K562 (cell line): ENCODE results near the gene POLR2L. TPM values are rescaled to one million over a fixed set of nuclear protein-coding genes. Genes with fewer than 3 reads are reported as not detected.
A peak's percentile ranks its signal among the peaks of the same experiment; 100 is the strongest.

Source experiments
- ATAC-seq: fragments of 200-7000 bp; cut with Tn5 transposase; 3 replicates; pipeline ENCODE4 v1.9.1; 2020; ENCODE audit warnings: moderate library complexity
- BruUV-seq: library from RNA; stranded (reverse); fragments of 400-500 nt; replicated peaks from 2 replicates; lab custom pipeline; 2021; lab: Mats Ljungman, UMichigan
- CTCF ChIA-PET: fragments of 300-600 bp; formaldehyde crosslinking; extraction: SDS; loops from one replicate; lab custom pipeline; 2021; ENCODE audit warnings: low intra/inter-chr PET ratio; lab: Yijun Ruan, JAX
- POLR2A ChIA-PET: fragments of 300-600, 350-650 bp; sonication (Branson Sonifier 250); formaldehyde crosslinking; extraction: SDS; loops from one replicate; lab custom pipeline; 2021; ENCODE audit warnings: antibody characterized with exemption, inconsistent platforms; lab: Yijun Ruan, JAX
- DNase-seq, 4 experiments: peaks; one replicate each; pipeline versions ENCODE4 v3.0.0 to v3.0.0-alpha.2; 2011 to 2018; ENCODE audit warnings: low spot score in 3 of 4, mixed read lengths in 3 of 4; ENCODE audit errors: extremely low read depth in 1 of 4
- FAIRE-seq: peaks from 2 replicates; lab custom pipeline; 2011; peaks lifted over from hg19 to GRCh38; lab: Jason Lieb, UNC
- H2AFZ ChIP-seq: 2 replicates; pipeline ENCODE4 v1.6.0; 2011; ENCODE audit warnings: low read depth, low read length, control low read depth, inconsistent platforms
- H3K27ac ChIP-seq: fragments of 200-600 bp; 3 replicates; pipeline ENCODE4 v1.8.0; 2011; ENCODE audit warnings: low read depth, mild to moderate bottlenecking, control low read depth, inconsistent platforms, low read length, moderate library complexity, mixed read lengths; ENCODE audit errors: extremely low read depth
- H3K27me3 ChIP-seq, 2 experiments: fragments of 300-600 bp in 1 of 2; 2 replicates in 1 of 2; 3 replicates in 1 of 2; pipeline versions ENCODE4 v1.6.0 to v1.8.0; 2011; ENCODE audit warnings: inconsistent platforms in 2 of 2, low read length in 2 of 2, mild to moderate bottlenecking in 1 of 2, mixed read lengths in 1 of 2, moderate library complexity in 1 of 2; ENCODE audit not compliant: control insufficient read depth in 2 of 2, insufficient read depth in 2 of 2
- H3K36me3 ChIP-seq: fragments of 300-600 bp; 3 replicates; pipeline ENCODE4 v1.8.0; 2011; ENCODE audit warnings: mild to moderate bottlenecking, low read length, inconsistent platforms; ENCODE audit not compliant: control insufficient read depth, insufficient read depth
- H3K4me1 ChIP-seq, 2 experiments: fragments of 200-600 bp in 1 of 2; replicated peaks in 1 of 2; 2 replicates in 1 of 2; 3 replicates in 1 of 2; pipeline versions ENCODE4 v1.5.1 to v1.8.0; 2011; ENCODE audit warnings: inconsistent platforms in 2 of 2, low read length in 2 of 2, mild to moderate bottlenecking in 1 of 2, mixed read lengths in 1 of 2, moderate library complexity in 1 of 2; ENCODE audit not compliant: control insufficient read depth in 2 of 2, insufficient read depth in 2 of 2
- H3K4me2 ChIP-seq: 2 replicates; pipeline ENCODE4 v1.6.1; 2011; ENCODE audit warnings: low read length, control low read depth, inconsistent platforms, mixed read lengths; ENCODE audit not compliant: insufficient read depth
- H3K4me3 ChIP-seq: fragments of 200-600 bp; sonication (generic), shearing (Covaris generic); 2 replicates; pipeline ENCODE4 v1.5.1; 2016; ENCODE audit warnings: control low read depth, inconsistent platforms
- H3K79me2 ChIP-seq: fragments of 200-600 bp; 3 replicates; pipeline ENCODE4 v1.8.0; 2011; ENCODE audit warnings: low read length, inconsistent platforms; ENCODE audit not compliant: control insufficient read depth, insufficient read depth
- H3K9ac ChIP-seq, 2 experiments: 2 replicates each; pipeline versions ENCODE4 v1.6.0 to v1.6.1; 2011; ENCODE audit warnings: low read depth in 2 of 2, low read length in 2 of 2, control low read depth in 1 of 2, inconsistent platforms in 1 of 2, mild to moderate bottlenecking in 1 of 2, mixed read lengths in 1 of 2; ENCODE audit not compliant: insufficient read depth in 1 of 2
- H3K9me1 ChIP-seq: one replicate; pipeline ENCODE4 v1.6.0; 2011; ENCODE audit warnings: inconsistent platforms, mild to moderate bottlenecking, low read length, moderate library complexity; ENCODE audit not compliant: control insufficient read depth, insufficient read depth
- H3K9me3 ChIP-seq: replicated peaks from 2 replicates; pipeline ENCODE4 v1.5.1; 2011; ENCODE audit warnings: low read depth, low read length, inconsistent platforms; ENCODE audit not compliant: control insufficient read depth, insufficient read depth
- H4K20me1 ChIP-seq: replicated peaks from 2 replicates; pipeline ENCODE4 v1.6.1; 2011; ENCODE audit warnings: low read length, inconsistent platforms, mixed read lengths; ENCODE audit not compliant: control insufficient read depth, insufficient read depth
- CHD1 ChIP-seq: fragments of 200-600 bp; sonication (generic); IDR thresholded peaks from one replicate; pipeline ENCODE4 v1.6.1; 2012; ENCODE audit warnings: mild to moderate bottlenecking, moderate library complexity, low read length, inconsistent platforms
- CREB5 ChIP-seq: fragments of 250-450 bp; sonication (Bioruptor Pico); IDR thresholded peaks from 2 replicates; pipeline ENCODE4 v1.5.0; 2020; ENCODE audit warnings: mild to moderate bottlenecking
- HNRNPL ChIP-seq: fragments of 200-400 bp; formaldehyde crosslinking; IDR thresholded peaks from 2 replicates; pipeline ENCODE4 v1.6.1; 2017; ENCODE audit warnings: low read depth, mild to moderate bottlenecking, low read length
- KDM4B ChIP-seq, 2 experiments: fragments of 450-650 bp in 1 of 2; sonication (generic) in 1 of 2; IDR thresholded peaks; 2 replicates each; pipeline ENCODE4 v1.6.1; 2016 to 2017; ENCODE audit warnings: borderline replicate concordance in 2 of 2, antibody characterized with exemption in 1 of 2, low read depth in 1 of 2, mild to moderate bottlenecking in 1 of 2
- KLF10 ChIP-seq: fragments of 250-450 bp; sonication (Bioruptor Pico); IDR thresholded peaks from 2 replicates; pipeline ENCODE4 v1.6.1; 2021; ENCODE audit warnings: matching md5 sums
- KLF6 ChIP-seq: fragments of 250-450 bp; sonication (Bioruptor Pico); IDR thresholded peaks from 2 replicates; pipeline ENCODE4 v1.4.0; 2020; ENCODE audit warnings: mild to moderate bottlenecking, moderate library complexity, borderline replicate concordance
- MBD2 ChIP-seq: sonication (generic); IDR thresholded peaks from 2 replicates; pipeline ENCODE4 v1.6.1; 2016; ENCODE audit warnings: low read depth, borderline replicate concordance
- MCM7 ChIP-seq, 2 experiments: fragments of 450-650 bp; IDR thresholded peaks; 2 replicates each; pipeline ENCODE4 v1.6.1; 2016 to 2018
- POLR2G ChIP-seq: fragments of 200-400 bp; formaldehyde crosslinking; IDR thresholded peaks from 2 replicates; pipeline ENCODE4 v1.6.1; 2017; ENCODE audit warnings: low read depth, mild to moderate bottlenecking, antibody characterized with exemption, low read length, moderate library complexity
- RBFOX2 ChIP-seq: fragments of 200-400 bp; formaldehyde crosslinking; IDR thresholded peaks from 2 replicates; pipeline ENCODE4 v1.6.1; 2017; ENCODE audit warnings: low read depth, mild to moderate bottlenecking, low read length, moderate library complexity
- SRSF3 ChIP-seq: fragments of 200-400 bp; formaldehyde crosslinking; IDR thresholded peaks from 2 replicates; pipeline ENCODE4 v1.6.1; 2016; ENCODE audit warnings: mild to moderate bottlenecking, low read length, moderate library complexity; ENCODE audit not compliant: insufficient read depth
- TEAD4 ChIP-seq, 2 experiments: sonication (generic) in 1 of 2; formaldehyde crosslinking in 1 of 2; IDR thresholded peaks; 2 replicates each; pipeline versions ENCODE4 v1.6.1 to v1.8.0; 2012 to 2022; ENCODE audit warnings: borderline replicate concordance in 1 of 2, inconsistent platforms in 1 of 2, low read length in 1 of 2, mild to moderate bottlenecking in 1 of 2, missing genetic modification reagents in 1 of 2
- ZBTB1 ChIP-seq: sonication (generic); formaldehyde crosslinking; IDR thresholded peaks from 2 replicates; pipeline ENCODE4 v1.8.1; 2023; ENCODE audit warnings: missing genetic modification reagents, low read depth, mild to moderate bottlenecking, borderline replicate concordance
- ZNF165 ChIP-seq: fragments of 250-450 bp; sonication (Bioruptor Pico); IDR thresholded peaks from 2 replicates; pipeline ENCODE4 v1.4.0; 2020; ENCODE audit warnings: borderline replicate concordance
- ZNF184 ChIP-seq: sonication (generic); formaldehyde crosslinking; IDR thresholded peaks from 2 replicates; pipeline ENCODE4 v1.5.0; 2020; ENCODE audit warnings: missing genetic modification reagents
- ZNF398 ChIP-seq: fragments of 250-450 bp; sonication (Bioruptor Pico); IDR thresholded peaks from 2 replicates; pipeline ENCODE4 v1.8.0; 2021; ENCODE audit warnings: moderate library complexity, mild to moderate bottlenecking, inconsistent platforms
- ZNF551 ChIP-seq: fragments of 250-450 bp; sonication (Bioruptor Pico); IDR thresholded peaks from 2 replicates; pipeline ENCODE4 v1.5.0; 2021; ENCODE audit warnings: mild to moderate bottlenecking, moderate library complexity
- WGBS: fragments of 100-300 bp; shearing (Covaris generic); methylation state at CpG from one replicate; pipeline ENCODE4 v1.1.6; 2016; ENCODE audit warnings: low coverage, mixed read lengths; ENCODE audit not compliant: insufficient coverage; ENCODE audit errors: missing lambda C conversion rate; 5-methylcytosine and 5-hydroxymethylcytosine counted together
- in situ Hi-C: fragments of 300-500 bp; cut with MboI; formaldehyde crosslinking; loops from 4 replicates; pipeline ENCODE4 v1.15.0; 2018; ENCODE audit warnings: inconsistent platforms, mixed read lengths
- intact Hi-C: fragments of 100-400 bp; cut with micrococcal nuclease; formaldehyde crosslinking; loops from 2 replicates; pipeline ENCODE4 v1.14.2; 2022
- polyA plus RNA-seq, 8 experiments: library from polyadenylated mRNA; depleted of rRNA in 4 of 8; stranded (reverse) in 5 of 8; unstranded in 3 of 8; fragments of >200 nt; fragmentation: Nextera tagmentation in 2 of 8; fragmentation: Illumina TruSeq in 1 of 8; extraction: Ambion mirVana in 2 of 8; extraction: Trizol in 1 of 8; gene quantifications; 2 replicates each; pipeline versions ENCODE4 v1.2.1 to v1.2.3, GENCODE V29; 2011 to 2014; ENCODE audit warnings: inconsistent platforms in 1 of 8, missing spikeins in 1 of 8
- total RNA-seq, 7 experiments: library from RNA; depleted of rRNA in 6 of 7; stranded (reverse); fragments of >200 nt in 6 of 7; fragmentation: Illumina TruSeq in 2 of 7; extraction: Trizol in 2 of 7; gene quantifications; 2 replicates each; pipeline versions ENCODE4 v1.2.1 to v1.2.3, GENCODE V29; 2011 to 2021; ENCODE audit warnings: low replicate concordance in 1 of 7

Gene POLR2L
- total and polyA plus RNA-seq, 9 of the 15 experiments (the other 6 are each of a cell fraction or from before 2014, with no cell fraction given): 38.3 to 688 (median 108) TPM

- TF ChIP-seq TEAD4 (IDR thresholded peaks at IDR 0.05; ENCODE audit: low read length) (0 out of 2 replicates have a peak, but pooled peaks have one; percentile 8), TEAD4 (CRISPR knock-in tag; IDR thresholded peaks at IDR 0.05; ENCODE audit: borderline replicate concordance) (no peak), MBD2 (no peak)
Measured at GRCh38 chr11:804599-804964, 37.7 kb downstream of the POLR2L start (continued).

DNA sequence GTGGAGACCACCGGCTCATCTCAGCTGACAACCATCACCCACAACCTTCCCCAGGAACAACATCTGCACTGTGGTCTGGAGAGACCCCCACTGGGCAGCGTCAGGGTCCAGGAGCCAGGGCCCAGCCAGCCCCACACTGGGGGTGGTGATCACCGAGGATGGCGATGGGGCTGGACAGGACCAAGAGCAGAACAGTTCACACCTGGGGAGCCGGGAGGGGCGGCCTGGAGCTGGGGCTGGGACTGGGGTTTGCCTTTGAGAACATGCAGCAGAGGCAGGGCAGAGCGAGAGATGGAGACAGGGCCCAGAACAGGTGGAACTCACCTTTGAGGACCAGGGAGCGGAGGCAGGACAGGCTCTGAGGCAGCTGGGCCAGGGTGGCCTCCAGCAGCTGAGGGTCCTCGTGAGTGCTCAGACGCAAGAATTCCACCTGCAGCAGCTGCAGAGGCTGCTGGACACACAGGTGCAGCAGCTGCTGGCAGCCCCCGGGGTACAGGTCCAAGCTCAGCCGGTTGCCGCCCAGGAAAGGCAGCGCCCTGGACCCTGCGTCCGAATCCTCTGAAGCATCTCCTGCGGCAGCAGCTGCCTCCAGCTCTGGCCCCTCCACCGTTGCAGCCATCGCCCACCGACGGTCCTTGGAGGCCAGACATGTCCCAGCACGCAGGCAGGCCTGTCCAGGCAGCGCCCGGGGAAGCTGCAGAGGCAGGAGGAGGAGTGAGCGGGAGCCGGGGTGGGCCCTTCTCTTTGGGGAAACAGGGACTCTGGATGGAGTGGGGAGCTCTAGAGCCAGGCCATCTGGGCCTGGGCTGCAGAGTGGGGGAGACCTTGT is 38.3 kb downstream of the POLR2L start:
- peak overlapping the region; percentile 52 to 97 for H3K9ac ChIP-seq
- H3K79me2 ChIP-seq: peaks cover 33% of the 10 kb centered on the region
- no peaks in the 10 kb centered on the region for H3K9me3 ChIP-seq
- CTCF ChIA-PET: no interaction called here
- intact Hi-C loops: loop anchor here (2.0 kb wide), 1 partner anchor 29 kb away; the partner anchor contains the start of gene CD151
- H3K4me3 ChIP-seq: peak overlapping the region; percentile 65
- no peaks in the 10 kb centered on the region for H4K20me1 ChIP-seq
- H3K4me1 ChIP-seq: peaks cover 10 to 87% of the 10 kb centered on the region in 2 experiments; a peak in 4 of 5 replicates
- FAIRE-seq (no peak), DNase-seq (no peak), ATAC-seq (no peak)
- H3K9me1 ChIP-seq: no peaks in the 10 kb centered on the region
- H2AFZ ChIP-seq: no peak overlapping the region
- H3K36me3 ChIP-seq: peaks cover 38% of the 10 kb centered on the region; the same call in 1 of the 3 replicates
- BruUV-seq: no TSS peak
- WGBS: 76% methylated on average over 15 of the region's 26 CpGs
- POLR2A ChIA-PET: interaction anchor here (1.0 to 1.9 kb wide), 4 partner anchors 9 to 25 kb away, joined by 3 to 4 read pairs (median 4); no protein-coding TSS in a partner anchor
- H3K27me3 ChIP-seq: no peaks in the 10 kb centered on the region
- H3K4me2 ChIP-seq: peak overlapping the region; percentile 85
- in situ Hi-C loops: no loop called here
- no peak overlapping the region; the same call in 2 of the 3 replicates for H3K27ac ChIP-seq
- TF ChIP-seq ZBTB1 (CRISPR knock-in tag) (0 out of 2 replicates have a peak, but pooled peaks have one; percentile 61), ZNF398 (no peak), CREB5 (no peak), ZNF551 (no peak), ZNF165 (CRISPR knock-in tag) (no peak), CHD1 (peak; percentile 11), KDM4B (IDR thresholded peaks at IDR 0.05; ENCODE audit: borderline replicate concordance in 2 of 2, low read depth in 1 of 2) (no peak), SRSF3 (no peak), KLF10 (no peak), MCM7 (IDR thresholded peaks at IDR 0.05) (no peak), RBFOX2 (peak; percentile 30; the same call in 1 of the 2 replicates), POLR2G (peak; percentile 74; the same call in 1 of the 2 replicates), HNRNPL (no peak), ZNF184 (CRISPR knock-in tag) (no peak), KLF6 (CRISPR knock-in tag) (no peak)
